GM23248 (cell line): Measurements from ENCODE around the gene SEMA3B.

Experiments
- EZH2 ChIP-seq: fragments of 200-600 bp; sonication (generic); IDR thresholded peaks from 2 replicates; pipeline ENCODE4 v1.6.1; 2018; ENCODE audit warnings: antibody characterized with exemption, mild to moderate bottlenecking; ENCODE audit not compliant: insufficient read depth, poor library complexity, severe bottlenecking
- EZH2phosphoT487 ChIP-seq: fragments of 200-600 bp; sonication (generic); IDR thresholded peaks from 2 replicates; pipeline ENCODE4 v1.6.1; 2018; ENCODE audit warnings: antibody characterized with exemption, moderate library complexity, mild to moderate bottlenecking, low read depth; ENCODE audit not compliant: insufficient read depth

GRCh38 chr3:50273689-50274065 is 4.7 kb downstream of the SEMA3B start:
- no peak for TF ChIP-seq EZH2phosphoT487
- no peak for TF ChIP-seq EZH2
